GM19324 (cell line): ENCODE measurements around the gene VPS35.

Source experiments
- ATAC-seq: cut with Tn5 transposase; IDR thresholded peaks from one replicate; pipeline ENCODE4 v1.9.1; 2021; ENCODE audit warnings: mild to moderate bottlenecking, moderate library complexity; ENCODE audit not compliant: unreplicated experiment, low FRiP score

The VPS35 gene

GRCh38 chr16:46620266-46621005 lies 68.5 kb downstream of the VPS35 start:
- ATAC-seq: no peak

DNA sequence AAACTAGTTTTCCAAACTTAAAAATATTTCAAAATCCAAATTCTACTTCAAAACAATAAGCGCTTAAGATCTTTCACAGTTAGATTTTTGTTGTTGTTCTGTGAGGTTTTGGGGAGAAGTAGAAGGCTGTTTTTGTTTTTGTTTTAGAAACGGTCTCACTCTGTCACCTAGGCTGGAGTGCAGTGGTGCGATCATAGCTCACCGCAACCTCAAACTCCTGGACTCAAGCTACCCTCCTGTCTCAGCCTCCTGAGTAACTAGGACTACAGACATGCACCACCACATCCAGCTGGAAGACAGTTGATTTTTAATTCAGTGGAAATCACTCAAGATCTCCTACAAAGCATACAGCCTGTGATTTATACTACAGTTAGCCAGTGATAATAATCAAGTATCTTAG lies 70.5 kb downstream of the VPS35 start:
- ATAC-seq: no peak

DNA sequence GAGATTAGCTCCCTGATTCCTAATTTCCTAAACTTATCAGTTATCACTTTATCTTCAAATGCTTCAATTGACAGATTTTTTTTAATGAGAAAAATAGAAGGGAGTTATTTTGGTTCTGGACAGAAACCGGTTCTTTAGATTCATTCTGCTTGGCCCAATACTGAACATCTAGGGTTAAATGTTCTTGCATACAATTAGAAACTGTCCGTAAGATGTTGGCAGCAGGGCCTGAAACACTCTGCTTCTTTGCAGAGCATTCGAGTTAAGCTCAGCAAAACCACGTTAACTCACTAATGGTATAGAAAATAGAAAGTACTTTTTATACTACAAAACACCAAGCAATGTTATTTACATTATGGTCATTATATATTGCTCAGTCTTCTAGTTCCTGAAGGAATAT lies 75.0 kb downstream of the VPS35 start:
- ATAC-seq: no peak

GRCh38 chr16:46613352-46613751 lies 75.6 kb downstream of the VPS35 start:
- no peak for ATAC-seq

GRCh38 chr16:46612121-46612520 lies 76.9 kb downstream of the VPS35 start:
- ATAC-seq: peak; percentile 65

- no peak for ATAC-seq
These were observed 81.4 kb downstream of the VPS35 start for GRCh38 chr16:46607529-46607928.

- no peak for ATAC-seq
These were observed 82.7 kb downstream of the VPS35 start for GRCh38 chr16:46606231-46606630.
